Uterus (tissue), 4 donors: ENCODE measurements around the gene VIM. TPM values are rescaled to one million over a fixed set of nuclear protein-coding genes. Genes with fewer than 3 reads are reported as not detected.

Source experiments
- DNase-seq, 2 donors: peaks; one replicate each; pipeline ENCODE4 v3.0.0-alpha.2; 2019 to 2020
- H3K27ac ChIP-seq, 2 donors: fragments of 200-600 bp; sonication (generic); 1 replicate in 1 of 2; 2 replicates in 1 of 2; pipeline ENCODE4 v1.5.1; 2016 to 2018
- H3K27me3 ChIP-seq, 2 donors: fragments of 200-600 bp; sonication (generic); one replicate each; pipeline ENCODE4 v1.5.1; 2018 to 2019; ENCODE audit warnings: control low read depth in 1 of 2
- H3K36me3 ChIP-seq, 2 donors: fragments of 200-600 bp; sonication (generic); one replicate each; pipeline ENCODE4 v1.5.1; 2019; ENCODE audit warnings: control low read depth in 1 of 2
- H3K4me1 ChIP-seq, 2 donors: fragments of 200-600 bp; sonication (generic); one replicate each; pipeline ENCODE4 v1.5.1; 2018 to 2019; ENCODE audit warnings: control low read depth in 1 of 2
- H3K4me3 ChIP-seq, 2 donors: fragments of 200-600 bp; sonication (generic); 1 replicate in 1 of 2; 2 replicates in 1 of 2; pipeline ENCODE4 v1.5.1; 2018 to 2019; ENCODE audit warnings: mild to moderate bottlenecking in 1 of 2
- H3K9me3 ChIP-seq, 2 donors: fragments of 200-600 bp; sonication (generic); one replicate each; pipeline ENCODE4 v1.5.1; 2019; ENCODE audit warnings: control low read depth in 1 of 2
- CTCF ChIP-seq, 4 experiments: fragments of 200-600 bp in 2 of 4; fragments of 450-650 bp in 2 of 4; sonication (generic) in 2 of 4; IDR thresholded peaks; one replicate each; pipeline ENCODE4 v1.5.1; 2016 to 2019; ENCODE audit warnings: antibody characterized with exemption in 4 of 4, mild to moderate bottlenecking in 2 of 4, moderate library complexity in 1 of 4
- POLR2A ChIP-seq, 2 donors: fragments of 450-650 bp; IDR thresholded peaks; one replicate each; pipeline ENCODE4 v1.6.1; 2016; ENCODE audit warnings: antibody characterized with exemption in 2 of 2, mild to moderate bottlenecking in 1 of 2, moderate library complexity in 1 of 2
- intact Hi-C: fragments of 100-400 bp; cut with DNase I; formaldehyde crosslinking; loops from one replicate; pipeline ENCODE4 v1.15.1; 2023; ENCODE audit warnings: low total_unique reads
- total RNA-seq, 4 donors: library from RNA; depleted of rRNA in 3 of 4; stranded (reverse); fragments of >200 nt in 3 of 4; gene quantifications; one replicate each; pipeline versions ENCODE4 v1.1.0 to v1.2.4, GENCODE V29; 2014 to 2023
- donor health status: DM: yes; HTN: yes; CAD: no.

Gene VIM
- total RNA-seq, 4 donors from 2014 or later = 1,892 to 2,495 (median 2,052) TPM

GRCh38 chr10:17256627-17257026 is 28.6 kb downstream of the VIM start:
- TF ChIP-seq POLR2A (IDR thresholded peaks at IDR 0.05) (no peak), CTCF (IDR thresholded peaks at IDR 0.05) (no peak)
- intact Hi-C loops = loop anchor here (5.0 kb wide), 1 partner anchor 414 kb away; no protein-coding TSS in a partner anchor
- H3K36me3 ChIP-seq = no peaks in the 10 kb centered on the region

GRCh38 chr10:17257466-17258321 is 29.7 kb downstream of the VIM start:
- no peaks in the 10 kb centered on the region for H3K36me3 ChIP-seq
- TF ChIP-seq CTCF (IDR thresholded peaks at IDR 0.05) (peak; percentile 81 to 85 (median 82)), POLR2A (IDR thresholded peaks at IDR 0.05) (no peak)
- H3K27me3 ChIP-seq = no peaks in the 10 kb centered on the region
- intact Hi-C loops = loop anchor here (5.0 kb wide), 1 partner anchor 415 kb away; no protein-coding TSS in a partner anchor
- no peak overlapping the region for H3K4me3 ChIP-seq
- no peaks in the 10 kb centered on the region for H3K4me1 ChIP-seq
- H3K27ac ChIP-seq = peak overlapping the region in 1 of 2 donors; percentile 48
- peaks cover 0 to 10% of the 10 kb centered on the region in 2 donors for H3K9me3 ChIP-seq
- peak; percentile 41 to 65 for DNase-seq

More at GRCh38 chr10:17256627-17257026, 28.6 kb downstream of the VIM start:
- Histone ChIP-seq H3K4me3 (no peak overlapping the region), H3K27me3 (no peaks in the 10 kb centered on the region), H3K9me3 (peaks cover 0 to under 1% of the 10 kb centered on the region in 2 donors), H3K27ac (no peak overlapping the region), H3K4me1 (no peaks in the 10 kb centered on the region)
- DNase-seq = no peak

GRCh38 chr10:17262502-17262901 is 34.5 kb downstream of the VIM start:
- Histone ChIP-seq H3K27ac (no peak overlapping the region), H3K27me3 (no peaks in the 10 kb centered on the region), H3K4me1 (no peaks in the 10 kb centered on the region), H3K4me3 (no peak overlapping the region), H3K36me3 (no peaks in the 10 kb centered on the region), H3K9me3 (peaks cover 0 to 22% of the 10 kb centered on the region in 2 donors)
- intact Hi-C loops = no loop called here
- TF ChIP-seq CTCF (IDR thresholded peaks at IDR 0.05) = no peak
- no peak for TF ChIP-seq POLR2A (IDR thresholded peaks at IDR 0.05)
- DNase-seq = no peak

GRCh38 chr10:17263580-17263979 is 35.5 kb downstream of the VIM start:
- H3K36me3 ChIP-seq = no peaks in the 10 kb centered on the region
- intact Hi-C loops = no loop called here

More at GRCh38 chr10:17263580-17263979, 35.5 kb downstream of the VIM start:
- H3K4me3 ChIP-seq = no peak overlapping the region
- H3K4me1 ChIP-seq = no peaks in the 10 kb centered on the region
- H3K27ac ChIP-seq = no peak overlapping the region
- H3K27me3 ChIP-seq = no peaks in the 10 kb centered on the region
- DNase-seq = no peak
- peaks cover 0 to 22% of the 10 kb centered on the region in 2 donors for H3K9me3 ChIP-seq
- TF ChIP-seq CTCF (IDR thresholded peaks at IDR 0.05) (no peak), POLR2A (IDR thresholded peaks at IDR 0.05) (no peak)
